Effector memory CD8-positive, alpha-beta T cell (primary cell): ENCODE measurements around the gene PODXL2.

Experiments used
- ATAC-seq: fragments of 150-1000 bp; cut with Tn5 transposase; replicated peaks from 2 replicates; pipeline ENCODE4 v1.10.0; 2021; ENCODE audit warnings: mild to moderate bottlenecking, moderate library complexity
- DNase-seq, 3 experiments: peaks; one replicate each; pipeline ENCODE4 v3.0.0; 2021
- H3K27ac Mint-ChIP-seq, 2 donors: one replicate each; pipeline ENCODE4 v1.8.0; 2022; ENCODE audit warnings: mild to moderate bottlenecking in 2 of 2, mixed read lengths in 2 of 2, moderate library complexity in 2 of 2
- H3K27me3 Mint-ChIP-seq, 2 donors: one replicate each; pipeline ENCODE4 v1.8.0; 2022; ENCODE audit warnings: mixed read lengths in 2 of 2
- H3K36me3 Mint-ChIP-seq: one replicate; pipeline ENCODE4 v1.8.0; 2022; ENCODE audit warnings: mild to moderate bottlenecking, moderate library complexity, mixed read lengths; ENCODE audit not compliant: insufficient read depth
- H3K4me1 Mint-ChIP-seq, 2 donors: one replicate each; pipeline ENCODE4 v1.8.0; 2022; ENCODE audit warnings: low read depth in 2 of 2, mixed read lengths in 2 of 2
- H3K4me3 Mint-ChIP-seq, 2 donors: one replicate each; pipeline ENCODE4 v1.8.0; 2022; ENCODE audit warnings: mild to moderate bottlenecking in 2 of 2, mixed read lengths in 2 of 2, moderate library complexity in 2 of 2
- H3K9me3 Mint-ChIP-seq, 2 donors: one replicate each; pipeline ENCODE4 v1.8.0; 2022; ENCODE audit warnings: mixed read lengths in 2 of 2

PODXL2 gene

GRCh38 chr3:127714125-127714571 lies 85.2 kb downstream of the PODXL2 start:
- no peak for DNase-seq
- no peak for ATAC-seq
- no peaks in the 10 kb centered on the region for H3K9me3 Mint-ChIP-seq
- no peaks in the 10 kb centered on the region for H3K36me3 Mint-ChIP-seq
- no peak overlapping the region for H3K4me3 Mint-ChIP-seq
- H3K4me1 Mint-ChIP-seq, result no peaks in the 10 kb centered on the region
- peaks cover 9 to 52% of the 10 kb centered on the region in 2 donors for H3K27me3 Mint-ChIP-seq
- no peak overlapping the region for H3K27ac Mint-ChIP-seq

DNA sequence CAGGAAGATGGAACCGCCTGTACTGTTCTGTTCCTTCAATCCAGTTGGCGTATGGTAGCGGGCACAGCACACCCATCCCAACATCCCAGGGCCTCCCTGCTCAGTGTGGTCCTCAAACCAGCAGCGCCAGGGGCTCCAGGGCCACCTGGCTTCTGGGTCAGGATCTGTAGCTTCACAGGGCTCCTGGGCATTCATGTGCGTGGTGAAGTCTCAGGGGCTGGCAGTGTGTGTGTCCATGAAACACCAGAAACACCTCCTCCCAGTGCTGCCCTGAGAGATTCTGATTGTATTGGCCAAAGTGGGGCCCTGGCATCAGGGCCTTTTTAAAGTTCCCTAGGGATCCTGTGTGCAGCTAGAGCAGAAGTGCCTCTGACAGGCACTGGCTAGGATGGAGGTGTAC lies 85.9 kb downstream of the PODXL2 start:
- H3K27ac Mint-ChIP-seq, result no peak overlapping the region
- no peak overlapping the region for H3K4me3 Mint-ChIP-seq
- no peak for ATAC-seq

GRCh38 chr3:127715532-127715931 lies 86.5 kb downstream of the PODXL2 start:
- Mint-ChIP-seq H3K36me3 (no peaks in the 10 kb centered on the region), H3K4me1 (no peaks in the 10 kb centered on the region), H3K4me3 (no peak overlapping the region), H3K27ac (no peak overlapping the region), H3K27me3 (peaks cover 9 to 52% of the 10 kb centered on the region in 2 donors), H3K9me3 (no peaks in the 10 kb centered on the region)
- DNase-seq, result no peak
- no peak for ATAC-seq

More for the DNA sequence above, 85.9 kb downstream of the PODXL2 start:
- no peaks in the 10 kb centered on the region for H3K9me3 Mint-ChIP-seq
- H3K36me3 Mint-ChIP-seq, result no peaks in the 10 kb centered on the region
- no peak for DNase-seq
- H3K27me3 Mint-ChIP-seq, result peaks cover 9 to 52% of the 10 kb centered on the region in 2 donors
- H3K4me1 Mint-ChIP-seq, result no peaks in the 10 kb centered on the region

GRCh38 chr3:127716384-127716783 lies 87.4 kb downstream of the PODXL2 start:
- Mint-ChIP-seq H3K4me1 (no peaks in the 10 kb centered on the region), H3K27me3 (peaks cover 9 to 52% of the 10 kb centered on the region in 2 donors), H3K4me3 (no peak overlapping the region), H3K27ac (no peak overlapping the region), H3K36me3 (no peaks in the 10 kb centered on the region), H3K9me3 (no peaks in the 10 kb centered on the region)
- ATAC-seq (no peak), DNase-seq (no peak)

DNA sequence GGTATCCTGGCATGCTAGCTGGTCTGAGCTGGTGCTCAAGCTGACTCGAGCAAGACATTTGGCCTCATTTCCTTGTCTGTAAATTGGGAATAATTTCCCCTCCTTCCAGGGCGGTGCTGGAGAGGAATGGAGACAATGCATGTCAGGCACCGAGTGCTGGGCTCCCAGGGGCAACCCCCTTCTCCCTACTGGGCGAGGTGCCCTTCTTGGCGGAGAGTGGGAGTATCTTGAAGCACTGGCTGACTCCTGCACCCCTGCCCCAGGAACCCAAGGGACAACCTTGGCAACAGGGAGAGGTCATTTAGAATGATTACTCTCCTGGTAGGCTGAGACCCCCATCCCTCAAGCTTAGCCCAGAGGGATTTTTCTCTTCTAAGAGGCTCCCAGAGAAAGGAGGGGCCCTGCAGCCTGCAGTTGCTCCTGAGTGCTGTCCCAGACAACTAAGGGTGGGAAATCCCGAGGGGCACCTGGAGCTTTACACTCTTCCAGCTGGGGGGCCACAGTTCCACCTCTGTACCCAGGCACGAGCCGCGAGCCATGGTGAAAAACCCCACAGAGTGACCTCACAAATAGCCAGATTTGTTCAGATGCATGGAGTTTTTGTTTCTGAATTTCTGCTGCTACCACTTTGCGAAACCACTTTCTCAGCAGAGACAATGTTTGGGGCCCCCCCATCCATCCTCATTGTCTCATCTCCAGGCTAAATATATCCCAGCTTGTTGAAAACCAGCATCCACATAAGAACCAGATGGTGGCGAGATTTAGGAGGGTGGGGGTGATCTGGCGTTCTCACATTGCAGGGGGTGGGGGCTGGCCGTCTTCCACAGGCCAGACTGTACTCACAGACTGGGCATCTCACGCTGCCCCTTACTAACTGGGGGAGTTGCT lies 88.6 kb downstream of the PODXL2 start:
- Mint-ChIP-seq H3K27me3 (peaks cover 9 to 47% of the 10 kb centered on the region in 2 donors), H3K4me3 (no peak overlapping the region), H3K4me1 (no peaks in the 10 kb centered on the region), H3K9me3 (no peaks in the 10 kb centered on the region), H3K27ac (no peak overlapping the region), H3K36me3 (no peaks in the 10 kb centered on the region)
- ATAC-seq, result no peak
- no peak for DNase-seq

DNA sequence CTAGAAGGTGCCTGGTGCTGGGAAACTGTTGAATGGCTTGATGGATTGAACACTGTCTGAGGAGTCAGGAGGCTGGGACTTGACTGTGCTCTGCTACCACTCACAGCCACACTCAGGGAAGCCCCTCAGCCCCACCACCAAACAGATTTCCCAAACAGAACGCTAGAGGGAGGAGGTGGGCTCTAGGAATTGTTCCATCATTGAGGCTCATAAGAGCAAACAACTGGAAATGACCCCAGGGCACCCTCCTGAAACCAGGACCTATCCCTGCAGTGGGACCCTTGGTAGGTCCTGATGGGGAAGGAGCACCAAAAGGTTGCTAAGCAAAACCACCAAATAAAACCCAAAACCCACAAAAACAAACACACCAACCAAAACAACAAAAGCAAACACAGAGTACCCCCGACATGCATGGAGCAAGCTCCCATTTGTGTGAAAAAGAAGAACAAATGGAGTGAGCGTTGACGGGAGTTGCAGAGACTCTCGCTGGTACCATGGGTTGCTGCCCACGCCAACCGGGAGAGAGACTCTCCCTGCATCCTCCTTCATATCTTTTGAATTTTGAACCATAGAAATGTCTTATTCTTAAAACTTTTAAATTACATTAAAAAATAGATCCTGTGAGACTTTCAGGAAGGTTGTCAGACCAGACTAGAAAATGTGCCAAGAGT lies 89.4 kb downstream of the PODXL2 start:
- Mint-ChIP-seq H3K9me3 (no peaks in the 10 kb centered on the region), H3K4me3 (no peak overlapping the region), H3K4me1 (no peaks in the 10 kb centered on the region), H3K36me3 (no peaks in the 10 kb centered on the region), H3K27me3 (peaks cover 9 to 45% of the 10 kb centered on the region in 2 donors), H3K27ac (no peak overlapping the region)
- no peak for DNase-seq
- no peak for ATAC-seq

DNA sequence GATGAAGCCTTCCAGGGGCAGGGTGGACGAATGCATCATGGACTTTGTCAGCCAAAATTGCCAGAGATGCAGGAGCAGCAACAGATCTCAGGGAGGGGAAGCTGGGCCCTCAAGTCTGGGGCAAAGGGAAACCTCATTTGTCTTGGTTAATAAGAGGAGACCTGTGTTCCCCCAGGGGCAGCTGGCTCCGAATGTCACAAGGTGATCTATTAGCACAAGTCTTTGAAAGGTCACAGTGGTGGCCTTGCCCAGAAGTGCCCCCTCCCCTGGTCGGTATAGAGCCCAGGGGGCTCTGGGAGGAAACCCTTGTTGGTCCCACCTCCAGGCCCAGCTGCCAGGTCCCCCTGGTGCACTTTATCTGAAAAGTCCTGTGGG lies 89.9 kb downstream of the PODXL2 start:
- ATAC-seq (no peak), DNase-seq (no peak)
- Mint-ChIP-seq H3K9me3 (no peaks in the 10 kb centered on the region), H3K4me1 (no peaks in the 10 kb centered on the region), H3K4me3 (no peak overlapping the region), H3K36me3 (peaks cover 4% of the 10 kb centered on the region), H3K27ac (no peak overlapping the region), H3K27me3 (peaks cover 14 to 42% of the 10 kb centered on the region in 2 donors)

DNA sequence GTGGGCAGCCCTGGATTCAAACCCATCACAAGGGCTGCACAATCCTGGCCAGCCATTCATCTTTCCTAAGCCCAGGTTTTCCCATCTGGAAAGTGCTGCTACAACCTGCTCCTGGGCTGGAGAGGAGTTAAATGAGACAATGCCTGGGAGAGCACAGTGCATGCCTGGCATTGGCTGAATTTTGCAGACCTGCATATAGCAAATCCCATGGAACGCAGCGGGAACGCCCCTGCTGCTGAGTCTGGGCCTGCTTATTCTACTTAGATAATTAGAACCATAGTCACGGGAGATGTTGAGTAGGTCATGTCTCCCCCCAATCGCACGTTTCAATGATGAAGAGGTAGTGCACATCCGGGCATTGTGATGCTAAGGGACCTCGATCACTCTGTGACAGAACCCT lies 90.4 kb downstream of the PODXL2 start:
- H3K9me3 Mint-ChIP-seq, result no peaks in the 10 kb centered on the region
- H3K4me3 Mint-ChIP-seq, result no peak overlapping the region
- H3K27me3 Mint-ChIP-seq, result peaks cover 19 to 37% of the 10 kb centered on the region in 2 donors

DNA sequence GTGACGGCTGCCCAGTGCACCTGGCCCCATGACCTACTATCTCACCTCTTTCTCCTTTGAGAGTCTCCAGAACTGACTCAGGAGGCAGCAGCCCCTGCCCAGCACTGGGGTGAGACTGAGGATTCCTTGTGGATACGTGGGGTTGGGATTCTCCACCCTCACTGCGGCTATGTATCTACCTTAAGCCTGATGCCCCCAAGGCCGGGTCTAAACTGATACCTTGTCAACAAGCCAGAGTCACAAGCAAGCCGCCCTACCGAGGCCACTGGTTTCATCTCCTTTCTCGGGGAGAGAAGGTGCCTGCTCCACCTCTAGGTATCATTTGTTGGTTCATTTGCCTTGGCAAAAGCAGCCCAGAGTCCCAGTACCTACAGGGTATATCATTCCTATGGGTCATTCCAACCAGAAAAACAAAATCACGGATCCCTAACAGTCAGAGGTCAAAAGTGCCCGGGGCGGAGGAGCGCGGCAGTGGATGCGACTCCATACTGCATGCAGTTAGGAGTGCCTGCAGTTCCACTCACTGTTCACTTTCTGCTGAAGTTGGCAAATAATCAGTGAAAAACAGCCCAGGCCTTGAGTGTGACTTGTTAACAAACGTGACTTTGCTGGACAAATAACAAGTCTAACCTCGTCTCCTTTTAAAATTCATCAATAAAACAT lies 91.3 kb downstream of the PODXL2 start:
- Mint-ChIP-seq H3K36me3 (peaks cover 4% of the 10 kb centered on the region), H3K9me3 (no peaks in the 10 kb centered on the region), H3K27ac (no peak overlapping the region), H3K27me3 (peaks cover 20 to 37% of the 10 kb centered on the region in 2 donors), H3K4me1 (no peaks in the 10 kb centered on the region), H3K4me3 (no peak overlapping the region)
- DNase-seq, result no peak
- no peak for ATAC-seq

More for the DNA sequence above, 90.4 kb downstream of the PODXL2 start:
- no peak for ATAC-seq
- H3K4me1 Mint-ChIP-seq, result no peaks in the 10 kb centered on the region
- DNase-seq, result no peak
- H3K36me3 Mint-ChIP-seq, result peaks cover 4% of the 10 kb centered on the region
- H3K27ac Mint-ChIP-seq, result no peak overlapping the region

GRCh38 chr3:127720985-127721935 lies 92.3 kb downstream of the PODXL2 start:
- H3K4me1 Mint-ChIP-seq, result no peaks in the 10 kb centered on the region
- no peak for DNase-seq

GRCh38 chr3:127722091-127722784 lies 93.3 kb downstream of the PODXL2 start:
- Mint-ChIP-seq H3K36me3 (peaks cover 4% of the 10 kb centered on the region), H3K27ac (no peak overlapping the region), H3K4me3 (no peak overlapping the region), H3K4me1 (no peaks in the 10 kb centered on the region), H3K9me3 (no peaks in the 10 kb centered on the region), H3K27me3 (peaks cover 24 to 26% of the 10 kb centered on the region in 2 donors)
- ATAC-seq, result no peak
- DNase-seq, result no peak

More at GRCh38 chr3:127720985-127721935, 92.3 kb downstream of the PODXL2 start:
- H3K36me3 Mint-ChIP-seq, result peaks cover 4% of the 10 kb centered on the region
- ATAC-seq, result no peak
- no peak overlapping the region for H3K4me3 Mint-ChIP-seq
- peaks cover 24 to 36% of the 10 kb centered on the region in 2 donors for H3K27me3 Mint-ChIP-seq
- H3K27ac Mint-ChIP-seq, result no peak overlapping the region
- no peaks in the 10 kb centered on the region for H3K9me3 Mint-ChIP-seq
